Measurements from ENCODE around the gene PLPPR2.
A peak's percentile ranks its signal among the peaks of the same experiment; 100 is the strongest.

Gene PLPPR2

DNA sequence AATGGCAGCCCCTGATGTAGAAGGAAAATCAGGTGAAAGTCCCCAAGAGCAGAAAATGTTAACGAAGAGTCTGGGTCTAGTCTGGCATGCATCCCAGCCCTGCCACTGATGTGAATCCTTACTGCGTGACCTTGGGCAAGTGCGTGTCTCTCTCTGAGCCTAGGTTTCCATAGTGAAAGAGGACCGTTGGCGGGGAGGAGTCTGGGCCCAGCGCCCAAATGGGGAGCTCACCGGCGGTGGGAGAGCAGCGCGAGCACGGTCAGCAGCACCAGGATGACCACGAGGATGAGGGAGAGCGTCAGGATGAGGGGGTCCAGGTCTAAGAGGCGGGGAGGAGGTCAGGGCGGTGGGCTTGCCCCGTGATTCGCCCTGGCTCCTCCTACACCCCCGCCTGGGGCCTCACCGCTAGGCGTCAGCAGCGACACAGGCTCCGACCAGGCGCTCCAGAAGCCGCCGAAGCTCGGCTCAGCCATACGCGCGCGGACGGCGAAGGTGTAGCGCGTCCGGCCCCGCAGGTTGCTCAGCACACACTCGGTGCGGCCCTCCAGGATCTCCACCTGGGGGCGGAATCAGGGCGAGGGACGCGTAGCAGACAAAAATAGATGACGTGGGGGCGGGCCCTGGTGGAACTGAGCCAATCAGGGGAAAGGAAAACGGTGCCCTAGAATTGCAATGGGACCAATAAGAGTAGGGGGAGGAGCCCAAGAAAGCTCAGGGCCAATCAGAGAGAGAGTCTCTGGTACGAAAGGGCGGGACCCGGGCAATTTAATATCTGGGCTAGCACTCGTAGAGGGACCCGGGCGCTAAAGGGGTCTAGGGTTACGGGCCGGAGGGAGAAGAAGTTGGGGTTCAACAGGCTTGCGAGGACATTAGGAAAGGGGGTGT, 25.7 kb downstream of the PLPPR2 start:
- peak overlapping the region; percentile 98 for H3K27ac ChIP-seq
- TF ChIP-seq ZFX (IDR thresholded peaks at IDR 0.05; ENCODE audit: borderline replicate concordance), result no peak
- TF ChIP-seq CTCF (IDR thresholded peaks at IDR 0.05), result peak; percentile 88

DNA sequence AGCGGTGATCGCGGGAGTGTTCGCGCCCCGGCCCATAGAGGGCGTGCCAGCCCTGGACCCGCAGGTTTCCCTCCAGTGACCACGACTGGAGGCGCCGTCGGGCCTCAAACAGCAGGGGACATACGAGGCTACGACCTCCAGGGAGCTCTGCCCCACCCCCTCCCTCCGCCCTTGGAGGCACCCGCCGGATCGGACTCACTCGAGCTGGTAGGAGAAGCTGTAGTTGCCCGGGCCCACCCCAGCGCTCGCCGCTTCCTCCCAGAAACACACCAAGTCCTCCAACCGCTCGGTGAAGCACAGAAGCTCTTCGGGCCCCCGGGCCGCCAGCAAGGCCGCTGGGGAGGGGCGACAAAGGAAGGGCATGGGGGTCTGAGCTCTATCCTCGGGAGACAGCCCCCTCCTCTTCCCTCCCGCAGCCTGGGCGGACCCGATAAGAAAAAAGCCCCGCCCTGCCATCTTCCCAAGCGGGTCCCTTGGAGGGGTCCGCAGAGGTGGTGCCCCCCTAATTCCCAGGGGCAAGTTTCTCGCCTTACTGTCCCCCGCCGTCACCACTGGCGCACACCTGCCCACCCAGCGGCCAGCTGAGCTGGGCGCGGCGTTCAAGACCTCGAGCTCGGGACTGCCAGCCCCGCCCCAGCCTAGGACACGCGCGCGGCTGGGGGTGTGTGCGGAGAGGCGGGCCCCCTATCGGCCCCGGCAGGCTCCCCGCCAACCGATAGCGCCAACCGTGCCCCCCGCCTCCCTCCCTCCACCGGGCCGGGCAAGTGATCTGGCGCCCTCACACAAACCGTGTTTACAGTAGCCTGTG, 27.9 kb downstream of the PLPPR2 start:
- H3K27ac ChIP-seq, result peak overlapping the region; percentile 98
- TF ChIP-seq ZFX (IDR thresholded peaks at IDR 0.05; ENCODE audit: borderline replicate concordance) (no peak), CTCF (IDR thresholded peaks at IDR 0.05) (peak; percentile 83)

DNA sequence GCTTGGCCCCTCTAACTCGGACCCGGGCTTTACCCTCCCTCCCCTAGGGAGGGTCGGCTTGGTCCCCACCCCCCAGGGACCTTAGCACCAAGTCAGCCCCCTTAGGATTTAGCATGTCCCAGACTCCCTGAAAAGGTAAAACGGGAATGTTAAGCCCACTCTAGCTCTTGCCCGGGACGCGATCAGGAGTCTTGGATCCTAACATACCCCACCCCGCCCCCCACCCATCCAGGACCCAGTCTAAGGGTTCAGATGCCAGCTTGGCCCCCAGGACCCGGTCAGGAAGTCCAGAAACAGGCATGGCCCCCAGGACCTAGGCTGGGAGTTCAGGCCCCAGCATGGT, 28.4 kb downstream of the PLPPR2 start:
- TF ChIP-seq ZFX (IDR thresholded peaks at IDR 0.05; ENCODE audit: borderline replicate concordance) (no peak), CTCF (IDR thresholded peaks at IDR 0.05) (no peak)
- H3K27ac ChIP-seq, result peak overlapping the region; percentile 98

DNA sequence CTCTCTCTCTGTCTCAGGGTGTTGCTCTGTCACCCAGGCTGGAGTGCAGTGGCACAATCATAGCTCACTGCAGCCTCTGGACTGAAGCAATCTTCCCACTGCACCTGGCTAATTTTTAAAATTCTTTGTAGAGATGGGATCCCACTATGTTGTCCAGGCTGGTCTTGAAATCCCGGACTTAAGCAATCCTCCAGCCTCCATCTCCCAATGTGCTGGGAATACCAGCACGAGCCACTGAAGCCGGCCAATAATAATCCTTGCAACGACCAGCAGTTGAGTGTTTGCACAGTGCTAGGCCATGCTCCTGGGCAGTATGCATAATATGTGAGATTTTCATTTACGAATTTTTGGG, 29.5 kb downstream of the PLPPR2 start:
- H3K27ac ChIP-seq, result peak overlapping the region; percentile 98
- TF ChIP-seq CTCF (IDR thresholded peaks at IDR 0.05) (no peak), ZFX (IDR thresholded peaks at IDR 0.05; ENCODE audit: borderline replicate concordance) (no peak)

- no peak for TF ChIP-seq CTCF (IDR thresholded peaks at IDR 0.05)
- TF ChIP-seq ZFX (IDR thresholded peaks at IDR 0.05; ENCODE audit: borderline replicate concordance), result no peak
- H3K27ac ChIP-seq, result no peak overlapping the region
Observed at GRCh38 chr19:11387162-11388034, 32.2 kb downstream of the PLPPR2 start.

DNA sequence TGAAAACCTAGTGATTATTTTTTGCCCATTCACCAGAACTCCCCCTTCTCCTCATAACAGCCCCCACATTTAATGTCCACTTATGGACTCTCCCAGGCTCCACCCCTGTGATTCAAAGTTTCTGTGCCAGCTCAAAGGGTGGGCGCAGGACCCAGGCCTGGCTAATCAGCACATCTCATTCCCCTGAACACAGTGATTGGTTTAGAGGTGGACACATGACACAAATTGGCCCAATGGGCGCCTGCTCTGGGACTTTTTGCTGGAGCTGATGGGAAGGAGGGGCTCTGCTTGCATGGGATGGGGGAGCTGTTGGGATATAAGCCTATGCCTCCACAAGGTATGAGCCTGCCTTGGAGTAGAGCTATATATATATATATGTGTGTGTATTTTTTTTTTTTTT, 35.1 kb downstream of the PLPPR2 start:
- TF ChIP-seq CTCF (IDR thresholded peaks at IDR 0.05) (no peak), ZFX (IDR thresholded peaks at IDR 0.05; ENCODE audit: borderline replicate concordance) (no peak)
- no peak overlapping the region for H3K27ac ChIP-seq

Measured in 22Rv1 (cell line).